ENCODE results near the gene GLYR1. TPM values are rescaled to one million over a fixed set of nuclear protein-coding genes. Genes with fewer than 3 reads are reported as not detected.

The GLYR1 gene
- total and polyA plus RNA-seq, 9 of the 15 experiments (the other 6 are each of a cell fraction or from before 2014, with no cell fraction given) = 6.7 to 99.2 (median 60.2) TPM

DNA sequence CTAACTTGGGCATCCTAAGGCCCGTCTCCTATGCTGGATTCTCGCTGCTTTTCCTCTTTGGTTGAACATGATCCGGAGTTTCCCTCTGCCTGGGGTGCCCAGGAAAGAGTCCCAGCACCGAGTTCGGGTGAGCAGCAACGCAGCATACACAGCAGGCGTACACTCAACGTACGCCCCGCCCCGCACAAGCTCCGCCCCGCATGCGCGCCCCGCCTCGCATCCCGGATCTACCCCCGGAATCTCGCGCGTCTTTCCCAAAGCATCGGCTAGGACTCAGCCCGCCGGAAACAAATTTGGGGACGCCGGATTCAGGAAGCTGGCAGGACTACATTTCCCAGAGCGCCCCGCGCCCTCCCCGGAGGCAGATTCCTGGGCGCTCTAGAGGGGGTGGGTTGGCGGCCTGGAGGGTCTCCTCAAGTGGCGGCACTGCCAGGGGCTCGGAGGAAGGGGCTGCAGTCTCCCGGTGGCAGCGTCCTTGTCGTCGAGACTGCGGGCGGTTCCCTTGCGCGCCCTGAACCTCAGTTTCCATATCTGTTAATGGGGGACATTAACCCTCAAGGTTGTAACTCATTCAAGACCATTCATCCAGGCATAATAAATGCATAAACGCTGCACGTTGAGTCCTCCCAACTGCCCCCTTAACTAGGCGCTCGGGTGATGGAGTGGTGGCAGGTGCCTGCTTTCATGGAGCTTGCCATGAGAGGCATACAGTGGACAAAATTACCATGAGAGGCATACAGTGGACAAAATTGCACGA is 78.4 kb downstream of the GLYR1 start (continued):
- TF ChIP-seq, protein P1, sequence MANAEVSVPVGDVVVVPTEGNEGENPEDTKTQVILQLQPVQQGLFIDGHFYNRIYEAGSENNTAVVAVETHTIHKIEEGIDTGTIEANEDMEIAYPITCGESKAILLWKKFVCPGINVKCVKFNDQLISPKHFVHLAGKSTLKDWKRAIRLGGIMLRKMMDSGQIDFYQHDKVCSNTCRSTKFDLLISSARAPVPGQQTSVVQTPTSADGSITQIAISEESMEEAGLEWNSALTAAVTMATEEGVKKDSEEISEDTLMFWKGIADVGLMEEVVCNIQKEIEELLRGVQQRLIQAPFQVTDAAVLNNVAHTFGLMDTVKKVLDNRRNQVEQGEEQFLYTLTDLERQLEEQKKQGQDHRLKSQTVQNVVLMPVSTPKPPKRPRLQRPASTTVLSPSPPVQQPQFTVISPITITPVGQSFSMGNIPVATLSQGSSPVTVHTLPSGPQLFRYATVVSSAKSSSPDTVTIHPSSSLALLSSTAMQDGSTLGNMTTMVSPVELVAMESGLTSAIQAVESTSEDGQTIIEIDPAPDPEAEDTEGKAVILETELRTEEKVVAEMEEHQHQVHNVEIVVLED (CRISPR knock-in tag; IDR thresholded peaks at IDR 0.05) = peak; percentile 31; the same call in 1 of the 2 replicates
- peak; percentile 63 to 69 for TF ChIP-seq SIX5 (IDR thresholded peaks at IDR 0.05; ENCODE audit: borderline replicate concordance in 1 of 2, insufficient read depth in 1 of 2, low read depth in 1 of 2, low read length in 2 of 2)
- TF ChIP-seq ZNF146 (CRISPR knock-in tag; IDR thresholded peaks at IDR 0.05; ENCODE audit: unreplicated experiment) = no peak
- no peak for TF ChIP-seq ZNF583 (CRISPR knock-in tag; IDR thresholded peaks at IDR 0.05)
- TF ChIP-seq ZNF354B (CRISPR knock-in tag; IDR thresholded peaks at IDR 0.05) = no peak
- no peak for TF ChIP-seq SIN3B (IDR thresholded peaks at IDR 0.05; ENCODE audit: low read depth)
- no peak for TF ChIP-seq ARID1B (IDR thresholded peaks at IDR 0.05)
- no peak for TF ChIP-seq CBFA2T3 (IDR thresholded peaks at IDR 0.05)
- no peak for TF ChIP-seq ZNF699 (CRISPR knock-in tag; IDR thresholded peaks at IDR 0.05; ENCODE audit: insufficient replicate concordance)
- peak; percentile 56; the same call in 1 of the 2 replicates for TF ChIP-seq POLR2AphosphoS5 (IDR thresholded peaks at IDR 0.05; ENCODE audit: control insufficient read depth, insufficient read depth, low read depth, low read length)
- TF ChIP-seq, protein P2, sequence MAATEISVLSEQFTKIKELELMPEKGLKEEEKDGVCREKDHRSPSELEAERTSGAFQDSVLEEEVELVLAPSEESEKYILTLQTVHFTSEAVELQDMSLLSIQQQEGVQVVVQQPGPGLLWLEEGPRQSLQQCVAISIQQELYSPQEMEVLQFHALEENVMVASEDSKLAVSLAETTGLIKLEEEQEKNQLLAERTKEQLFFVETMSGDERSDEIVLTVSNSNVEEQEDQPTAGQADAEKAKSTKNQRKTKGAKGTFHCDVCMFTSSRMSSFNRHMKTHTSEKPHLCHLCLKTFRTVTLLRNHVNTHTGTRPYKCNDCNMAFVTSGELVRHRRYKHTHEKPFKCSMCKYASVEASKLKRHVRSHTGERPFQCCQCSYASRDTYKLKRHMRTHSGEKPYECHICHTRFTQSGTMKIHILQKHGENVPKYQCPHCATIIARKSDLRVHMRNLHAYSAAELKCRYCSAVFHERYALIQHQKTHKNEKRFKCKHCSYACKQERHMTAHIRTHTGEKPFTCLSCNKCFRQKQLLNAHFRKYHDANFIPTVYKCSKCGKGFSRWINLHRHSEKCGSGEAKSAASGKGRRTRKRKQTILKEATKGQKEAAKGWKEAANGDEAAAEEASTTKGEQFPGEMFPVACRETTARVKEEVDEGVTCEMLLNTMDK (IDR thresholded peaks at IDR 0.05; ENCODE audit: borderline replicate concordance, insufficient read depth, low read depth, low read length, poor library complexity, severe bottlenecking) = no peak
- TF ChIP-seq RBM25 (IDR thresholded peaks at IDR 0.05; ENCODE audit: low read depth, low read length, severe bottlenecking) = peak; percentile 74
- TF ChIP-seq KHSRP (IDR thresholded peaks at IDR 0.05) = no peak
- TF ChIP-seq, protein P3, sequence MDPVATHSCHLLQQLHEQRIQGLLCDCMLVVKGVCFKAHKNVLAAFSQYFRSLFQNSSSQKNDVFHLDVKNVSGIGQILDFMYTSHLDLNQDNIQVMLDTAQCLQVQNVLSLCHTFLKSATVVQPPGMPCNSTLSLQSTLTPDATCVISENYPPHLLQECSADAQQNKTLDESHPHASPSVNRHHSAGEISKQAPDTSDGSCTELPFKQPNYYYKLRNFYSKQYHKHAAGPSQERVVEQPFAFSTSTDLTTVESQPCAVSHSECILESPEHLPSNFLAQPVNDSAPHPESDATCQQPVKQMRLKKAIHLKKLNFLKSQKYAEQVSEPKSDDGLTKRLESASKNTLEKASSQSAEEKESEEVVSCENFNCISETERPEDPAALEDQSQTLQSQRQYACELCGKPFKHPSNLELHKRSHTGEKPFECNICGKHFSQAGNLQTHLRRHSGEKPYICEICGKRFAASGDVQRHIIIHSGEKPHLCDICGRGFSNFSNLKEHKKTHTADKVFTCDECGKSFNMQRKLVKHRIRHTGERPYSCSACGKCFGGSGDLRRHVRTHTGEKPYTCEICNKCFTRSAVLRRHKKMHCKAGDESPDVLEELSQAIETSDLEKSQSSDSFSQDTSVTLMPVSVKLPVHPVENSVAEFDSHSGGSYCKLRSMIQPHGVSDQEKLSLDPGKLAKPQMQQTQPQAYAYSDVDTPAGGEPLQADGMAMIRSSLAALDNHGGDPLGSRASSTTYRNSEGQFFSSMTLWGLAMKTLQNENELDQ (CRISPR knock-in tag; IDR thresholded peaks at IDR 0.05; ENCODE audit: borderline replicate concordance) = no peak
- no peak for TF ChIP-seq GATA2 (CRISPR knock-in tag; IDR thresholded peaks at IDR 0.05)
- peak; percentile 39 to 60; a peak in 1 of 4 replicates for TF ChIP-seq MAZ (CRISPR knock-in tag; conservative IDR thresholded peaks at IDR 0.05 in 1 of 2, IDR thresholded peaks at IDR 0.05 in 1 of 2)
- peak; percentile 55; the same call in 1 of the 2 replicates for TF ChIP-seq RB1 (IDR thresholded peaks at IDR 0.05; ENCODE audit: low read depth)

Measured in K562 (cell line).